OCI-LY7 (cell line): ENCODE results near the gene CAPRIN1. TPM values are rescaled to one million over a fixed set of nuclear protein-coding genes. Genes with fewer than 3 reads are reported as not detected.

ENCODE experiments used
- BruUV-seq: library from RNA; stranded (reverse); fragments of 400-500 nt; replicated peaks from 2 replicates; lab custom pipeline; 2021; lab: Mats Ljungman, UMichigan
- CTCF ChIA-PET: fragments of 300-600 bp; sonication (Branson Sonifier 250); formaldehyde crosslinking; loops from one replicate; lab custom pipeline; 2022; ENCODE audit warnings: antibody characterized with exemption; ENCODE audit not compliant: unreplicated experiment; lab: Charles Lee
- POLR2A ChIA-PET: fragments of 300-600 bp; sonication (Branson Sonifier 250); formaldehyde crosslinking; loops from one replicate; lab custom pipeline; 2022; ENCODE audit warnings: antibody characterized with exemption; lab: Charles Lee
- DNase-seq: peaks from one replicate; pipeline ENCODE4 v3.0.0-alpha.2; 2015; ENCODE audit warnings: low spot score
- H2AFZ ChIP-seq: fragments of 200-600 bp; sonication (generic), shearing (Covaris generic); 2 replicates; pipeline ENCODE4 v1.6.1; 2014; ENCODE audit warnings: mild to moderate bottlenecking, antibody characterized with exemption, low read length, moderate library complexity
- H3K27ac ChIP-seq: fragments of 200-600 bp; sonication (generic); 2 replicates; pipeline ENCODE4 v1.5.1; 2014; ENCODE audit warnings: mixed run types, low read depth, mild to moderate bottlenecking, moderate library complexity, low read length, inconsistent platforms; ENCODE audit not compliant: poor library complexity, severe bottlenecking
- H3K36me3 ChIP-seq: fragments of 200-600 bp; sonication (generic); 2 replicates; pipeline ENCODE4 v1.6.1; 2014; ENCODE audit warnings: mild to moderate bottlenecking, antibody characterized with exemption, low read length, moderate library complexity, mixed read lengths; ENCODE audit not compliant: insufficient read depth
- H3K4me1 ChIP-seq: fragments of 200-600 bp; sonication (generic); 2 replicates; pipeline ENCODE4 v1.5.1; 2014; ENCODE audit warnings: mild to moderate bottlenecking, low read length; ENCODE audit not compliant: insufficient read depth, poor library complexity, severe bottlenecking
- H3K4me2 ChIP-seq: fragments of 200-600 bp; sonication (generic); 2 replicates; pipeline ENCODE4 v1.6.1; 2014; ENCODE audit warnings: mild to moderate bottlenecking, low read length
- H3K4me3 ChIP-seq: fragments of 200-600 bp; sonication (generic); 2 replicates; pipeline ENCODE4 v1.5.1; 2014; ENCODE audit warnings: mild to moderate bottlenecking, low read depth, low read length; ENCODE audit not compliant: poor library complexity, severe bottlenecking
- H3K79me2 ChIP-seq: fragments of 200-600 bp; sonication (generic); 2 replicates; pipeline ENCODE4 v1.6.1; 2016; ENCODE audit warnings: low read depth, mild to moderate bottlenecking, low read length, moderate library complexity, mixed read lengths; ENCODE audit not compliant: insufficient read depth
- H3K9me2 ChIP-seq: fragments of 200-600 bp; sonication (generic); 2 replicates; pipeline ENCODE4 v1.6.1; 2016; ENCODE audit warnings: mild to moderate bottlenecking, low read length, mixed read lengths; ENCODE audit not compliant: insufficient read depth
- H3K9me3 ChIP-seq: fragments of 200-600 bp; sonication (generic); 2 replicates; pipeline ENCODE4 v1.6.1; 2014; ENCODE audit warnings: mild to moderate bottlenecking, mixed run types, low read length, mixed read lengths
- H4K20me1 ChIP-seq: fragments of 200-600 bp; sonication (generic); 2 replicates; pipeline ENCODE4 v1.6.1; 2014; ENCODE audit warnings: mild to moderate bottlenecking, antibody characterized with exemption, low read length, moderate library complexity, mixed read lengths; ENCODE audit not compliant: insufficient read depth
- EZH2phosphoT487 ChIP-seq: fragments of 200-600 bp; sonication (generic); IDR thresholded peaks from 2 replicates; pipeline ENCODE4 v1.6.1; 2018; ENCODE audit warnings: low read depth, borderline replicate concordance, mild to moderate bottlenecking, mixed run types, antibody characterized with exemption, low read length, moderate library complexity, mixed read lengths
- intact Hi-C: fragments of 100-400 bp; cut with micrococcal nuclease; formaldehyde crosslinking; loops from one replicate; pipeline ENCODE4 v1.10.0; 2022; ENCODE audit not compliant: unreplicated experiment
- total RNA-seq, 2 experiments: library from RNA; depleted of rRNA in 1 of 2; stranded (reverse); fragments of >200 nt in 1 of 2; shearing (Covaris generic) in 1 of 2; gene quantifications; 2 replicates each; pipeline ENCODE4 v1.2.3, GENCODE V29; 2014 to 2022
- TF ChIP-seq, protein P1 (sequence below): fragments of 200-600 bp; sonication (generic); conservative IDR thresholded peaks from 2 replicates; pipeline ENCODE4 v1.5.1; 2014; ENCODE audit warnings: mild to moderate bottlenecking, antibody characterized with exemption, low read length, moderate library complexity, mixed read lengths

Gene CAPRIN1
- total RNA-seq, 2 experiments from 2014 or later, result 259 to 286 TPM

DNA sequence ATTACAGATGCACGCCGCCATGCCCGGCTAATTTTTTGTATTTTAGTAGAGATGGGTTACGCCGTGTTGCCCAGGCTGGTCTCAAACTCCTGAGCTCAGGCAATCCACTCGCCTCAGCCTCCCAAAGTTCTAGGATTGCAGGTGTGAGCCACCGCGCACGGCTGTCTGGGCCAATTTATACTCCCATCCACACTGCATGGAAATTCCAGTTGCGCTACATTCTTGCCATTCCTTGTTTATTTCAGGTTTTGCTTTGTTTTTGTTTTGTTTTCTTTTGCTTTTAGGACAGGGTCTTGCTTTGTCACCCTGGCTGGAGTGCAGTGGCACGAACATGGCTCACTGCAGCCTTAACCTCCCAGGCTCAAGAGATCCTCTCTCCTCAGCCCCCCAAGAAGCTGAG lies 11.0 kb upstream of the CAPRIN1 start:
- Histone ChIP-seq H3K9me2 (no peaks in the 10 kb centered on the region), H3K4me2 (no peak overlapping the region), H3K27ac (no peak overlapping the region), H2AFZ (no peak overlapping the region), H4K20me1 (no peaks in the 10 kb centered on the region), H3K36me3 (no peaks in the 10 kb centered on the region), H3K79me2 (no peaks in the 10 kb centered on the region), H3K4me3 (no peak overlapping the region), H3K4me1 (peaks cover 5% of the 10 kb centered on the region), H3K9me3 (no peaks in the 10 kb centered on the region)
- no peak for DNase-seq
- CTCF ChIA-PET, result no interaction called here
- POLR2A ChIA-PET, result interaction anchor here (0.6 to 0.8 kb wide), 2 partner anchors 54 to 435 kb away, joined by 3 to 4 read pairs; no protein-coding TSS in a partner anchor
- intact Hi-C loops, result no loop called here
- no peak for TF ChIP-seq EZH2phosphoT487
- TF ChIP-seq, protein P1, sequence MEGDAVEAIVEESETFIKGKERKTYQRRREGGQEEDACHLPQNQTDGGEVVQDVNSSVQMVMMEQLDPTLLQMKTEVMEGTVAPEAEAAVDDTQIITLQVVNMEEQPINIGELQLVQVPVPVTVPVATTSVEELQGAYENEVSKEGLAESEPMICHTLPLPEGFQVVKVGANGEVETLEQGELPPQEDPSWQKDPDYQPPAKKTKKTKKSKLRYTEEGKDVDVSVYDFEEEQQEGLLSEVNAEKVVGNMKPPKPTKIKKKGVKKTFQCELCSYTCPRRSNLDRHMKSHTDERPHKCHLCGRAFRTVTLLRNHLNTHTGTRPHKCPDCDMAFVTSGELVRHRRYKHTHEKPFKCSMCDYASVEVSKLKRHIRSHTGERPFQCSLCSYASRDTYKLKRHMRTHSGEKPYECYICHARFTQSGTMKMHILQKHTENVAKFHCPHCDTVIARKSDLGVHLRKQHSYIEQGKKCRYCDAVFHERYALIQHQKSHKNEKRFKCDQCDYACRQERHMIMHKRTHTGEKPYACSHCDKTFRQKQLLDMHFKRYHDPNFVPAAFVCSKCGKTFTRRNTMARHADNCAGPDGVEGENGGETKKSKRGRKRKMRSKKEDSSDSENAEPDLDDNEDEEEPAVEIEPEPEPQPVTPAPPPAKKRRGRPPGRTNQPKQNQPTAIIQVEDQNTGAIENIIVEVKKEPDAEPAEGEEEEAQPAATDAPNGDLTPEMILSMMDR, result no peak
- no TSS peak for BruUV-seq

GRCh38 chr11:34044664-34045485 lies 6.7 kb upstream of the CAPRIN1 start:
- BruUV-seq, result no TSS peak
- Histone ChIP-seq H3K36me3 (no peaks in the 10 kb centered on the region), H3K4me2 (peak overlapping the region; percentile 3; the same call in 1 of the 2 replicates), H3K79me2 (no peaks in the 10 kb centered on the region), H3K4me1 (peaks cover 11% of the 10 kb centered on the region), H3K27ac (no peak overlapping the region), H4K20me1 (no peaks in the 10 kb centered on the region), H3K9me3 (no peaks in the 10 kb centered on the region), H3K4me3 (no peak overlapping the region), H2AFZ (no peak overlapping the region; the same call in 1 of the 2 replicates), H3K9me2 (no peaks in the 10 kb centered on the region)
- TF ChIP-seq EZH2phosphoT487, result no peak
- TF ChIP-seq, protein P1, result no peak
- no peak for DNase-seq
- CTCF ChIA-PET, result no interaction called here
- intact Hi-C loops, result no loop called here
- POLR2A ChIA-PET, result interaction anchor here (0.8 kb wide), 1 partner anchor 127 kb away, joined by 3 read pairs; no protein-coding TSS in a partner anchor

DNA sequence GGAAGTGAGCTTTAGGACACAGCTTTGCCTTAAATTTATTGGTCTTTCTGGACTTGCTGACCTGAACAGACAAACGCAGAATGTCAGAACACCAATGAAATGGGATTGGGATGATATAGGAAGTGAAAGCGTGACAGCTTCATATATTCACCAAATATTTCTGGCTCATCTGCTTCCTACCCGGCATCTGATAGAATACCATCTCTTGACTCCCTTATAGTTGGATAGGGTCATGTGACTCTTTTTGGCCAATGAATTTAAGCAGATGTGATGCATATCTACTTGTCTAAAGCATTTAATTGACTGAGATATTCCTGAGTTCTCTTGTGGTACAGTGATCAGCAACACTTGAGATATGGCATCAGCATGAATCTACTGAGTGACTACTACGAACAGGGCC lies 2.5 kb upstream of the CAPRIN1 start:
- ChIA-PET POLR2A (interaction anchor here (0.6 to 1.8 kb wide), 4 partner anchors 12 to 57 kb away, joined by 3 to 6 read pairs (median 6); partner anchors contain the start of gene NAT10), CTCF (no interaction called here)
- H3K9me3 ChIP-seq, result no peaks in the 10 kb centered on the region
- no peak overlapping the region for H2AFZ ChIP-seq
- TF ChIP-seq, protein P1, result no peak
- no peak for TF ChIP-seq EZH2phosphoT487
- intact Hi-C loops, result no loop called here
- no peaks in the 10 kb centered on the region for H3K9me2 ChIP-seq
- H3K4me2 ChIP-seq, result no peak overlapping the region
- peaks cover 25% of the 10 kb centered on the region for H3K79me2 ChIP-seq
- peaks cover 6% of the 10 kb centered on the region; the same call in 1 of the 2 replicates for H4K20me1 ChIP-seq
- H3K4me3 ChIP-seq, result no peak overlapping the region
- DNase-seq, result no peak
- H3K27ac ChIP-seq, result no peak overlapping the region
- no TSS peak for BruUV-seq
- peaks cover 22% of the 10 kb centered on the region for H3K4me1 ChIP-seq
- peaks cover 19% of the 10 kb centered on the region for H3K36me3 ChIP-seq
